GM18951 (cell line): ENCODE results near the gene FNDC3A.
"Not testable (repeated sequence)": the region's sequence is repeated elsewhere in the genome, so short reads cannot be mapped to it uniquely, and the experiment has no call there.

ENCODE experiments used
- POLR2A ChIP-seq: IDR thresholded peaks from 4 replicates; pipeline ENCODE4 v1.6.1; 2011; ENCODE audit warnings: mild to moderate bottlenecking; ENCODE audit not compliant: insufficient read length, insufficient read depth; ENCODE audit errors: extremely low read depth
- in situ Hi-C: fragments of 300-500 bp; cut with MboI; formaldehyde crosslinking; loops from one replicate; pipeline ENCODE4 v1.12.0; 2022; ENCODE audit warnings: low sequenced_read_pairs, mixed read lengths, inconsistent platforms; ENCODE audit not compliant: unreplicated experiment

Gene FNDC3A

GRCh38 chr13:49040872-49041271 lies 65.2 kb downstream of the FNDC3A start:
- TF ChIP-seq POLR2A: no peak
- in situ Hi-C loops: no loop called here

- in situ Hi-C loops: no loop called here
- TF ChIP-seq POLR2A: no peak
Observed at GRCh38 chr13:49042476-49042875, 66.8 kb downstream of the FNDC3A start.

- in situ Hi-C loops: no loop called here
- TF ChIP-seq POLR2A: no peak
Observed at GRCh38 chr13:49044008-49044407, 68.3 kb downstream of the FNDC3A start.

- no peak for TF ChIP-seq POLR2A
- in situ Hi-C loops: no loop called here
Observed at GRCh38 chr13:49044836-49045235, 69.1 kb downstream of the FNDC3A start.

- TF ChIP-seq POLR2A: no peak
- in situ Hi-C loops: no loop called here
Observed at GRCh38 chr13:49046002-49046401, 70.3 kb downstream of the FNDC3A start.

- TF ChIP-seq POLR2A: no peak
- in situ Hi-C loops: no loop called here
Observed at GRCh38 chr13:49046519-49046918, 70.8 kb downstream of the FNDC3A start.

GRCh38 chr13:49052813-49053212 lies 77.1 kb downstream of the FNDC3A start:
- TF ChIP-seq POLR2A: no peak

GRCh38 chr13:49053215-49053614 lies 77.5 kb downstream of the FNDC3A start:
- in situ Hi-C loops: no loop called here
- no peak for TF ChIP-seq POLR2A

More at GRCh38 chr13:49052813-49053212, 77.1 kb downstream of the FNDC3A start:
- in situ Hi-C loops: no loop called here

- TF ChIP-seq POLR2A: no peak
- in situ Hi-C loops: no loop called here
Observed at GRCh38 chr13:49053906-49054305, 78.2 kb downstream of the FNDC3A start.

- in situ Hi-C loops: no loop called here
- TF ChIP-seq POLR2A: no peak
Observed at GRCh38 chr13:49055021-49055420, 79.3 kb downstream of the FNDC3A start.

- in situ Hi-C loops: no loop called here
- TF ChIP-seq POLR2A: no peak
Observed at GRCh38 chr13:49057176-49057575, 81.5 kb downstream of the FNDC3A start.

GRCh38 chr13:49058761-49059160 lies 83.0 kb downstream of the FNDC3A start:
- TF ChIP-seq POLR2A: no peak
- in situ Hi-C loops: no loop called here

GRCh38 chr13:49060678-49061387 lies 85.1 kb downstream of the FNDC3A start:
- no peak for TF ChIP-seq POLR2A
- in situ Hi-C loops: no loop called here

- in situ Hi-C loops: not testable (repeated sequence)
Observed at GRCh38 chr13:49061388-49061752, 85.7 kb downstream of the FNDC3A start.
